HG03095 (cell line): ENCODE results near the gene TMEM150A.
"Not testable (repeated sequence)": the region's sequence is repeated elsewhere in the genome, so short reads cannot be mapped to it uniquely, and the experiment has no call there.

Experiments used
- ATAC-seq: cut with Tn5 transposase; IDR thresholded peaks from one replicate; pipeline ENCODE4 v1.9.1; 2021; ENCODE audit warnings: moderate library complexity; ENCODE audit not compliant: unreplicated experiment

Gene TMEM150A

GRCh38 chr2:85595301-85596025, 7.0 kb downstream of the TMEM150A start, which contains the start of gene RNF181:
TSS of gene RNF181 (plus strand) at chr2:85595745. CDS start at chr2:85595764, 19 bp downstream.
- peak; percentile 98 for ATAC-seq

- ATAC-seq = no peak
These were observed 7.7 kb downstream of the TMEM150A start for GRCh38 chr2:85594715-85595300.

GRCh38 chr2:85593023-85593422, 9.5 kb downstream of the TMEM150A start:
- ATAC-seq = no peak

- ATAC-seq = not testable (repeated sequence)
These were observed 10.2 kb downstream of the TMEM150A start for GRCh38 chr2:85592299-85592698.

- no peak for ATAC-seq
These were observed 10.9 kb downstream of the TMEM150A start for GRCh38 chr2:85591563-85591962.

GRCh38 chr2:85590950-85591349, 11.5 kb downstream of the TMEM150A start:
- ATAC-seq = no peak

- no peak for ATAC-seq
These were observed 12.3 kb downstream of the TMEM150A start for GRCh38 chr2:85589982-85590791.

GRCh38 chr2:85589181-85589580, 13.3 kb downstream of the TMEM150A start:
- no peak for ATAC-seq

- no peak for ATAC-seq
These were observed 13.9 kb downstream of the TMEM150A start for GRCh38 chr2:85588645-85589044.

- no peak for ATAC-seq
These were observed 14.3 kb downstream of the TMEM150A start for GRCh38 chr2:85588236-85588635.

- ATAC-seq = no peak
These were observed 16.8 kb downstream of the TMEM150A start for GRCh38 chr2:85585781-85586105.

GRCh38 chr2:85584857-85585780, 17.4 kb downstream of the TMEM150A start:
- no peak for ATAC-seq

GRCh38 chr2:85584354-85584856, 18.1 kb downstream of the TMEM150A start, which contains the start of gene VAMP5:
TSS of gene VAMP5 (plus strand) at chr2:85584431. CDS start at chr2:85584491, 60 bp downstream.
- ATAC-seq = peak; percentile 57

- ATAC-seq = no peak
These were observed 18.7 kb downstream of the TMEM150A start for GRCh38 chr2:85583667-85584353.

GRCh38 chr2:85582492-85582891, 20.0 kb downstream of the TMEM150A start:
- ATAC-seq = no peak

GRCh38 chr2:85580206-85580605, 22.3 kb downstream of the TMEM150A start:
- no peak for ATAC-seq

- ATAC-seq = no peak
These were observed 23.1 kb downstream of the TMEM150A start for GRCh38 chr2:85579266-85579935.

- ATAC-seq = peak; percentile 33
These were observed 24.0 kb downstream of the TMEM150A start for GRCh38 chr2:85578243-85579180.
